Fibroblast of the aortic adventitia (primary cell): ENCODE data around the gene TALDO1. TPM values are rescaled to one million over a fixed set of nuclear protein-coding genes. Genes with fewer than 3 reads are reported as not detected.
A peak's percentile ranks its signal among the peaks of the same experiment; 100 is the strongest.

Experiments
- DNase-seq: peaks from one replicate; pipeline ENCODE4 v3.0.0-alpha.2; 2010; ENCODE audit warnings: low read depth
- H3K4me3 ChIP-seq: 2 replicates; pipeline ENCODE4 v1.5.1; 2011; ENCODE audit warnings: low read depth, mild to moderate bottlenecking, control low read depth, low read length, moderate library complexity
- CTCF ChIP-seq: IDR thresholded peaks from 2 replicates; pipeline ENCODE4 v1.5.1; 2011; ENCODE audit warnings: mild to moderate bottlenecking, low read length, control low read depth, inconsistent platforms; ENCODE audit not compliant: insufficient read depth
- total RNA-seq: library from RNA; depleted of rRNA; stranded (reverse); fragments of >200 nt; gene quantifications from 2 replicates; pipeline ENCODE4 v1.2.3, GENCODE V29; 2012; ENCODE audit warnings: low replicate concordance

The TALDO1 gene
- total RNA-seq, 1 donor, result 146 TPM

- TF ChIP-seq CTCF, result no peak
- H3K4me3 ChIP-seq, result peak overlapping the region; percentile 85
- DNase-seq, result no peak
Observed at GRCh38 chr11:776263-776560, 28.9 kb downstream of the TALDO1 start.

GRCh38 chr11:776561-777287 is 29.5 kb downstream of the TALDO1 start:
- peak overlapping the region; percentile 85 for H3K4me3 ChIP-seq
- no peak for DNase-seq
- TF ChIP-seq CTCF, result no peak

GRCh38 chr11:777288-778255 is 30.3 kb downstream of the TALDO1 start, which contains the start of gene GATD1:
Gene GATD1, minus strand, starts transcription at chr11:777487. Its CDS starts 25 bp downstream, at chr11:777462.
- peak within 1 kb of the TSS; percentile 85 for H3K4me3 ChIP-seq
- peak; percentile 78 for DNase-seq
- TF ChIP-seq CTCF, result no peak

GRCh38 chr11:778976-779954 is 32.0 kb downstream of the TALDO1 start:
- H3K4me3 ChIP-seq, result no peak overlapping the region
- no peak for DNase-seq
- no peak for TF ChIP-seq CTCF

- no peak for DNase-seq
- no peak overlapping the region for H3K4me3 ChIP-seq
- TF ChIP-seq CTCF, result no peak
Observed at GRCh38 chr11:779955-780532, 32.8 kb downstream of the TALDO1 start.
